ENCODE data around the gene HS3ST4.

HS3ST4 gene

GRCh38 chr16:25691519-25692091, at the start of gene HS3ST4:
Gene HS3ST4 (plus strand): TSS chr16:25691959.
- H3K36me3 ChIP-seq (ENCODE audit: control insufficient read depth, insufficient read depth, low read length) = no peaks in the 10 kb centered on the region
- no peak within 1 kb of the TSS for H3K9ac ChIP-seq (ENCODE audit: low read length)
- no peaks in the 10 kb centered on the region for H3K9me3 ChIP-seq (ENCODE audit: control insufficient read depth, low read length)
- peaks cover 6% of the 10 kb centered on the region for H3K4me1 ChIP-seq (ENCODE audit: control insufficient read depth, insufficient read depth, low read length)
- H3K27me3 ChIP-seq (ENCODE audit: control insufficient read depth, insufficient read depth, low read length) = peaks cover 42% of the 10 kb centered on the region
- H3K4me3 ChIP-seq (ENCODE audit: low read length) = no peak within 1 kb of the TSS

DNA sequence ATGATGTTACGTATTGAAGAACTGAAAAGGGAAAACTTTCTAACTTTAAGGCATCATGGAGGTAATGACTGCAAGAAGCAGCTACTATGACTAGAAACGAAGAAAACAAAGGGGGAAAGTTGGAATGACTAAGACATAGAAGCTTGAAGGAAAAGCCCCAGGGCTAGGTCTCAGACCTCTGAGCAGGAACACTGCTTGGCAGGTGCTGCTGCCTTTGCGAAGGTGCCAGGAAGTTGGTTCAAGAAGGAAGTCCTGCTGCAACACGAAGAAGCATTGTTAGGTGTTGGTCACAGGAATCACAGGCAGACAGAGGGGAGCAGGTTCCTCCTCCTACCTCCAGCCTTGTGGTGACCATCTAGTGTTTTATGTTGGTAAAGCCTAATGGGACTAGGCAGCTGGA, 48.1 kb upstream of the HS3ST4 start:
- H3K9me3 ChIP-seq (ENCODE audit: control insufficient read depth, low read length) = no peaks in the 10 kb centered on the region
- H3K36me3 ChIP-seq (ENCODE audit: control insufficient read depth, insufficient read depth, low read length) = no peaks in the 10 kb centered on the region
- no peak overlapping the region for H3K4me3 ChIP-seq (ENCODE audit: low read length)
- H3K9ac ChIP-seq (ENCODE audit: low read length) = no peak overlapping the region
- H3K4me1 ChIP-seq (ENCODE audit: control insufficient read depth, insufficient read depth, low read length) = no peaks in the 10 kb centered on the region
- H3K27me3 ChIP-seq (ENCODE audit: control insufficient read depth, insufficient read depth, low read length) = no peaks in the 10 kb centered on the region

- Histone ChIP-seq H3K4me3 (ENCODE audit: low read length) (no peak overlapping the region), H3K9me3 (ENCODE audit: control insufficient read depth, low read length) (no peaks in the 10 kb centered on the region), H3K36me3 (ENCODE audit: control insufficient read depth, insufficient read depth, low read length) (no peaks in the 10 kb centered on the region), H3K4me1 (ENCODE audit: control insufficient read depth, insufficient read depth, low read length) (no peaks in the 10 kb centered on the region), H3K27me3 (ENCODE audit: control insufficient read depth, insufficient read depth, low read length) (no peaks in the 10 kb centered on the region), H3K9ac (ENCODE audit: low read length) (no peak overlapping the region)
Observed at GRCh38 chr16:25656639-25657038, 35.1 kb upstream of the HS3ST4 start.

GRCh38 chr16:25676820-25677219, 14.9 kb upstream of the HS3ST4 start:
- H3K9me3 ChIP-seq (ENCODE audit: control insufficient read depth, low read length) = no peaks in the 10 kb centered on the region
- no peak overlapping the region for H3K4me3 ChIP-seq (ENCODE audit: low read length)
- no peak overlapping the region for H3K9ac ChIP-seq (ENCODE audit: low read length)
- no peaks in the 10 kb centered on the region for H3K27me3 ChIP-seq (ENCODE audit: control insufficient read depth, insufficient read depth, low read length)
- no peaks in the 10 kb centered on the region for H3K36me3 ChIP-seq (ENCODE audit: control insufficient read depth, insufficient read depth, low read length)
- H3K4me1 ChIP-seq (ENCODE audit: control insufficient read depth, insufficient read depth, low read length) = no peaks in the 10 kb centered on the region

GRCh38 chr16:25679511-25679910, 12.2 kb upstream of the HS3ST4 start:
- no peaks in the 10 kb centered on the region for H3K9me3 ChIP-seq (ENCODE audit: control insufficient read depth, low read length)
- H3K9ac ChIP-seq (ENCODE audit: low read length) = no peak overlapping the region
- no peaks in the 10 kb centered on the region for H3K36me3 ChIP-seq (ENCODE audit: control insufficient read depth, insufficient read depth, low read length)
- no peak overlapping the region for H3K4me3 ChIP-seq (ENCODE audit: low read length)
- no peaks in the 10 kb centered on the region for H3K4me1 ChIP-seq (ENCODE audit: control insufficient read depth, insufficient read depth, low read length)
- H3K27me3 ChIP-seq (ENCODE audit: control insufficient read depth, insufficient read depth, low read length) = no peaks in the 10 kb centered on the region

- Histone ChIP-seq H3K9me3 (ENCODE audit: control insufficient read depth, low read length) (no peaks in the 10 kb centered on the region), H3K4me1 (ENCODE audit: control insufficient read depth, insufficient read depth, low read length) (peaks cover 6% of the 10 kb centered on the region), H3K27me3 (ENCODE audit: control insufficient read depth, insufficient read depth, low read length) (peaks cover 34% of the 10 kb centered on the region), H3K4me3 (ENCODE audit: low read length) (no peak overlapping the region), H3K36me3 (ENCODE audit: control insufficient read depth, insufficient read depth, low read length) (no peaks in the 10 kb centered on the region), H3K9ac (ENCODE audit: low read length) (no peak overlapping the region)
Observed at GRCh38 chr16:25689137-25689836, 2.5 kb upstream of the HS3ST4 start.

DNA sequence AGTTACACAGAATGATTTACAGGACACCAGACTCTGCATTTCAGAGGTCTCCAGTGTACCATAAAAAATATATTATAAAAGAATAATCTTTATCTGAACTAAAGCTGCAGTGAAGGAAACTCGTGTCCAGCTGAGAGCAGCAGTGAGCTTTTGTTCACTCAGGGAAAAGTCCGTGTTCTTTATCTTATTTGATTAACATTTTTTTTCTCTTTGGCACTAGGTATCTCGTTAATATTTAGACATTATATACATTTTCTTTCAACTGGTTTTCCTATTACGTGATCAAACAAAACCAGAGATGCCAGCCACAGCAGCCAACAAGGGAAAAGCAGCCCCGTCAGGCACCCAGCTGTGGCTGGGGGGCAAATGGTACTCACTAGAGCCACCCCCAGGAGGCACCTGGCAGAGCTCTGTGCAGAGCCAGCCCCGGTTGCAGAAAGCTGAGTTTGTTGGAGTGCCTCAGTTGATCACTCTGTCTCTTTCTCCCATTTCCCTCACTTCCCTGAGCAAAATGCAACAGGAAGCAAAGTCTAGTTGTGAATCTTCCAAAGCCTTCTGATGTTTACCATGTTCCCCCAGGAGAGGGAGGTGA, 1.1 kb upstream of the HS3ST4 start:
- Histone ChIP-seq H3K9ac (ENCODE audit: low read length) (no peak overlapping the region), H3K9me3 (ENCODE audit: control insufficient read depth, low read length) (no peaks in the 10 kb centered on the region), H3K4me3 (ENCODE audit: low read length) (no peak overlapping the region), H3K4me1 (ENCODE audit: control insufficient read depth, insufficient read depth, low read length) (peaks cover 6% of the 10 kb centered on the region), H3K27me3 (ENCODE audit: control insufficient read depth, insufficient read depth, low read length) (peaks cover 42% of the 10 kb centered on the region), H3K36me3 (ENCODE audit: control insufficient read depth, insufficient read depth, low read length) (no peaks in the 10 kb centered on the region)

DNA sequence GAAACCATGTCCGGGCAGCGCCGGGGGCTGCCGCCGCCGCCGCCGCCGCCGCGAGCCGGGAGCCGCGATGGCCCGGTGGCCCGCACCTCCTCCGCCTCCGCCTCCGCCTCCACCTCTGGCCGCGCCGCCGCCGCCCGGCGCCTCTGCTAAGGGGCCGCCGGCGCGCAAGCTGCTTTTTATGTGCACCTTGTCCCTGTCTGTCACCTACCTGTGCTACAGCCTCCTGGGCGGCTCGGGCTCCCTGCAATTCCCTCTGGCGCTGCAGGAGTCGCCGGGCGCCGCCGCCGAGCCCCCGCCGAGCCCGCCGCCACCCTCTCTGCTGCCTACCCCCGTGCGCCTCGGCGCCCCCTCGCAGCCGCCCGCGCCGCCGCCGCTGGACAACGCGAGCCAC, 587 bp downstream of the HS3ST4 start:
- Histone ChIP-seq H3K4me3 (ENCODE audit: low read length) (no peak overlapping the region), H3K9ac (ENCODE audit: low read length) (no peak overlapping the region), H3K36me3 (ENCODE audit: control insufficient read depth, insufficient read depth, low read length) (no peaks in the 10 kb centered on the region), H3K9me3 (ENCODE audit: control insufficient read depth, low read length) (no peaks in the 10 kb centered on the region), H3K4me1 (ENCODE audit: control insufficient read depth, insufficient read depth, low read length) (peaks cover 6% of the 10 kb centered on the region), H3K27me3 (ENCODE audit: control insufficient read depth, insufficient read depth, low read length) (peaks cover 42% of the 10 kb centered on the region)

- Histone ChIP-seq H3K4me1 (ENCODE audit: control insufficient read depth, insufficient read depth, low read length) (peaks cover 6% of the 10 kb centered on the region), H3K27me3 (ENCODE audit: control insufficient read depth, insufficient read depth, low read length) (peaks cover 42% of the 10 kb centered on the region), H3K9ac (ENCODE audit: low read length) (no peak overlapping the region), H3K9me3 (ENCODE audit: control insufficient read depth, low read length) (no peaks in the 10 kb centered on the region), H3K4me3 (ENCODE audit: low read length) (no peak overlapping the region), H3K36me3 (ENCODE audit: control insufficient read depth, insufficient read depth, low read length) (no peaks in the 10 kb centered on the region)
Observed at GRCh38 chr16:25692742-25693508, 1.2 kb downstream of the HS3ST4 start.

- Histone ChIP-seq H3K36me3 (ENCODE audit: control insufficient read depth, insufficient read depth, low read length) (no peaks in the 10 kb centered on the region), H3K9me3 (ENCODE audit: control insufficient read depth, low read length) (no peaks in the 10 kb centered on the region), H3K4me1 (ENCODE audit: control insufficient read depth, insufficient read depth, low read length) (peaks cover 6% of the 10 kb centered on the region), H3K9ac (ENCODE audit: low read length) (no peak overlapping the region), H3K4me3 (ENCODE audit: low read length) (no peak overlapping the region), H3K27me3 (ENCODE audit: control insufficient read depth, insufficient read depth, low read length) (peaks cover 42% of the 10 kb centered on the region)
Observed at GRCh38 chr16:25693631-25694030, 1.9 kb downstream of the HS3ST4 start.

- no peaks in the 10 kb centered on the region for H3K9me3 ChIP-seq (ENCODE audit: control insufficient read depth, low read length)
- no peak overlapping the region for H3K4me3 ChIP-seq (ENCODE audit: low read length)
- H3K27me3 ChIP-seq (ENCODE audit: control insufficient read depth, insufficient read depth, low read length) = peaks cover 9% of the 10 kb centered on the region
- no peaks in the 10 kb centered on the region for H3K4me1 ChIP-seq (ENCODE audit: control insufficient read depth, insufficient read depth, low read length)
- no peak overlapping the region for H3K9ac ChIP-seq (ENCODE audit: low read length)
- no peaks in the 10 kb centered on the region for H3K36me3 ChIP-seq (ENCODE audit: control insufficient read depth, insufficient read depth, low read length)
Observed at GRCh38 chr16:25699069-25699468, 7.3 kb downstream of the HS3ST4 start.

DNA sequence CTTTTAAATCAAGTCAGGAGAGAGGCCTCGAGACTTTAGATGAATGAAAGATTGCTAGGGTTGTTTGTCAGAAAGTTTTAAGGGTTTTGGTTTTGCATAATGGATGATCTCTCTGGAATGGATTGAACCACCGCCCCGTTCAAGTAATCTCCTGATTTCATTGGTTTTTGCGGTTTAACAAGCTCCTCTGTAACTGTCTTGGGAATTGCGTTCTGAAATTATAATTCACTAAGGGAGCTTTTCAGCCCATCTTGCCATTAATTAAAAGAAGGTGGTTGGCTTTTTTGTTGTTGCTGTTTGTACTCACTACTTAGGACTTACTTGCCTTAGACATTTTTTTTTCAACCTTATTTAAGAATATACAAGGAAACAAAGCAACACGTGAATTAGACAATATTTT, 8.8 kb downstream of the HS3ST4 start:
- H3K9me3 ChIP-seq (ENCODE audit: control insufficient read depth, low read length) = no peaks in the 10 kb centered on the region
- H3K4me3 ChIP-seq (ENCODE audit: low read length) = no peak overlapping the region
- H3K27me3 ChIP-seq (ENCODE audit: control insufficient read depth, insufficient read depth, low read length) = no peaks in the 10 kb centered on the region
- no peak overlapping the region for H3K9ac ChIP-seq (ENCODE audit: low read length)
- H3K4me1 ChIP-seq (ENCODE audit: control insufficient read depth, insufficient read depth, low read length) = no peaks in the 10 kb centered on the region
- H3K36me3 ChIP-seq (ENCODE audit: control insufficient read depth, insufficient read depth, low read length) = no peaks in the 10 kb centered on the region

All from mucosa of stomach (tissue), 1 donor.